ENCODE measurements around the gene SYNGR4. TPM values are rescaled to one million over a fixed set of nuclear protein-coding genes. Genes with fewer than 3 reads are reported as not detected.
"Not testable (repeated sequence)": the region's sequence is repeated elsewhere in the genome, so short reads cannot be mapped to it uniquely, and the experiment has no call there.

The SYNGR4 gene
- total RNA-seq, 4 donors from 2014 or later, result not detected

GRCh38 chr19:48367855-48368254 is 3.7 kb downstream of the SYNGR4 start:
- intact Hi-C loops (cut with DNase I; ENCODE audit: low total_unique reads) (loop anchor here (10.0 kb wide), 1 partner anchor 263 kb away; no protein-coding TSS in a partner anchor), in situ Hi-C loops (cut with MboI; ENCODE audit: low pct_ligation_motif_present in 1 of 4, low pct_unique_long_range_greater_than_20kb in 1 of 4, low sequenced_read_pairs in 3 of 4) (no loop called here)
- WGBS, 2 donors (ENCODE audit: low coverage in 1 of 2), result 71 to 80% methylated on average over 2 to 5 of the region's 5 CpGs
- H3K27me3 ChIP-seq, result no peaks in the 10 kb centered on the region
- H3K36me3 ChIP-seq, result no peaks in the 10 kb centered on the region
- DNase-seq, result no peak
- no peaks in the 10 kb centered on the region for H3K9me3 ChIP-seq
- TF ChIP-seq, protein P1, sequence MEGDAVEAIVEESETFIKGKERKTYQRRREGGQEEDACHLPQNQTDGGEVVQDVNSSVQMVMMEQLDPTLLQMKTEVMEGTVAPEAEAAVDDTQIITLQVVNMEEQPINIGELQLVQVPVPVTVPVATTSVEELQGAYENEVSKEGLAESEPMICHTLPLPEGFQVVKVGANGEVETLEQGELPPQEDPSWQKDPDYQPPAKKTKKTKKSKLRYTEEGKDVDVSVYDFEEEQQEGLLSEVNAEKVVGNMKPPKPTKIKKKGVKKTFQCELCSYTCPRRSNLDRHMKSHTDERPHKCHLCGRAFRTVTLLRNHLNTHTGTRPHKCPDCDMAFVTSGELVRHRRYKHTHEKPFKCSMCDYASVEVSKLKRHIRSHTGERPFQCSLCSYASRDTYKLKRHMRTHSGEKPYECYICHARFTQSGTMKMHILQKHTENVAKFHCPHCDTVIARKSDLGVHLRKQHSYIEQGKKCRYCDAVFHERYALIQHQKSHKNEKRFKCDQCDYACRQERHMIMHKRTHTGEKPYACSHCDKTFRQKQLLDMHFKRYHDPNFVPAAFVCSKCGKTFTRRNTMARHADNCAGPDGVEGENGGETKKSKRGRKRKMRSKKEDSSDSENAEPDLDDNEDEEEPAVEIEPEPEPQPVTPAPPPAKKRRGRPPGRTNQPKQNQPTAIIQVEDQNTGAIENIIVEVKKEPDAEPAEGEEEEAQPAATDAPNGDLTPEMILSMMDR (IDR thresholded peaks at IDR 0.05), result no peak
- TF ChIP-seq POLR2A (IDR thresholded peaks at IDR 0.05) (no peak), EP300 (IDR thresholded peaks at IDR 0.05; ENCODE audit: low read depth) (no peak), POLR2AphosphoS5 (IDR thresholded peaks at IDR 0.05) (no peak)
- peaks cover 3 to 36% (median 21%) of the 10 kb centered on the region in 4 donors for H3K4me1 ChIP-seq
- no peak overlapping the region for H3K4me3 ChIP-seq
- H3K27ac ChIP-seq, result peak overlapping the region in 3 of 4 donors; percentile 34 to 55 (median 49)

DNA sequence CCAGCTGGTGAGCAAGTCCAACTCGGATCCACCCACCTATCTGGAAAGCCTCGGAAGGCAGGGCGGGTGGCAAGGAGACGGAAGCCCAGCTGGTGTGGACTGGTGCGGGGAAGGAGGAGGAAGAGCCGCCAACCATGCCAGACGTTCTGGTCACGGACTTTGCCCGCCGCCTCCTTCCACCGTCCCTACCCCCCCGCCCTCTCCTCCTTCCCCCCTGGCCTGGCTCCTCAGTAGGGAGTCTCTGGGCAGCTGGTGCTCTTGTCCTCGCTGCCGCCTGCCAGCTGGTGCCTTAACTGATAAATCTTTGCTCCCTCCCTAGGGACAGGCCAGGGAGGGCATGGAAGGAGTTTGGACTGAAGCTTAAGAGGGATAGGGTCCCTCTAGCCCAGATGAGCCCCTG is 4.8 kb downstream of the SYNGR4 start:
- WGBS, 2 donors (ENCODE audit: low coverage in 1 of 2), result 52% methylated on average over 14 of the region's 14 CpGs; no CpG with 5 or more reads in 1 of the 2 donors
- Histone ChIP-seq H3K4me3 (no peak overlapping the region), H3K27me3 (no peaks in the 10 kb centered on the region), H3K36me3 (no peaks in the 10 kb centered on the region), H3K27ac (peak overlapping the region; percentile 42 to 55 (median 48)), H3K4me1 (peaks cover 3 to 33% (median 17%) of the 10 kb centered on the region in 4 donors), H3K9me3 (no peaks in the 10 kb centered on the region)
- in situ Hi-C loops (cut with MboI; ENCODE audit: low pct_ligation_motif_present in 1 of 4, low pct_unique_long_range_greater_than_20kb in 1 of 4, low sequenced_read_pairs in 3 of 4) (no loop called here), intact Hi-C loops (cut with DNase I; ENCODE audit: low total_unique reads) (loop anchor here (10.0 kb wide), 1 partner anchor 264 kb away; no protein-coding TSS in a partner anchor)
- peak; percentile 80 for DNase-seq
- TF ChIP-seq POLR2AphosphoS5 (IDR thresholded peaks at IDR 0.05), result peak in 2 of 3 donors; percentile 38 to 55
- TF ChIP-seq POLR2A (IDR thresholded peaks at IDR 0.05), result no peak
- TF ChIP-seq EP300 (IDR thresholded peaks at IDR 0.05; ENCODE audit: low read depth), result no peak

- H3K4me3 ChIP-seq, result no peak overlapping the region
- H3K4me1 ChIP-seq, result peaks cover 0 to 25% (median 10%) of the 10 kb centered on the region in 4 donors
- intact Hi-C loops (cut with DNase I; ENCODE audit: low total_unique reads), result no loop called here
- H3K9me3 ChIP-seq, result no peaks in the 10 kb centered on the region
- TF ChIP-seq, protein P1 (IDR thresholded peaks at IDR 0.05), result no peak
- TF ChIP-seq POLR2A (IDR thresholded peaks at IDR 0.05), result no peak
- no peak for TF ChIP-seq EP300 (IDR thresholded peaks at IDR 0.05; ENCODE audit: low read depth)
- TF ChIP-seq POLR2AphosphoS5 (IDR thresholded peaks at IDR 0.05), result no peak
- in situ Hi-C loops (cut with MboI; ENCODE audit: low pct_ligation_motif_present in 1 of 4, low pct_unique_long_range_greater_than_20kb in 1 of 4, low sequenced_read_pairs in 3 of 4), result no loop called here
- no peak overlapping the region for H3K27ac ChIP-seq
- no peaks in the 10 kb centered on the region for H3K36me3 ChIP-seq
- DNase-seq, result no peak
- 80 to 84% methylated on average over 1 to 4 of the region's 4 CpGs for WGBS, 2 donors (ENCODE audit: low coverage in 1 of 2)
- H3K27me3 ChIP-seq, result no peaks in the 10 kb centered on the region
Measured at GRCh38 chr19:48370955-48371354, 6.8 kb downstream of the SYNGR4 start.

- no peak for TF ChIP-seq POLR2A (IDR thresholded peaks at IDR 0.05)
- no peak for TF ChIP-seq POLR2AphosphoS5 (IDR thresholded peaks at IDR 0.05)
- TF ChIP-seq EP300 (IDR thresholded peaks at IDR 0.05; ENCODE audit: low read depth), result no peak
- TF ChIP-seq, protein P1 (IDR thresholded peaks at IDR 0.05), result no peak
- Histone ChIP-seq H3K27ac (no peak overlapping the region), H3K27me3 (no peaks in the 10 kb centered on the region), H3K4me1 (peaks cover 0 to 25% (median 10%) of the 10 kb centered on the region in 4 donors), H3K9me3 (no peaks in the 10 kb centered on the region), H3K36me3 (no peaks in the 10 kb centered on the region), H3K4me3 (no peak overlapping the region)
- intact Hi-C loops (cut with DNase I; ENCODE audit: low total_unique reads), result no loop called here
- no peak for DNase-seq
- 40 to 82% methylated on average over 1 to 7 of the region's 7 CpGs for WGBS, 2 donors (ENCODE audit: low coverage in 1 of 2)
- in situ Hi-C loops (cut with MboI; ENCODE audit: low pct_ligation_motif_present in 1 of 4, low pct_unique_long_range_greater_than_20kb in 1 of 4, low sequenced_read_pairs in 3 of 4), result no loop called here
Measured at GRCh38 chr19:48371367-48371766, 7.2 kb downstream of the SYNGR4 start.

- H3K9me3 ChIP-seq; H3K36me3 ChIP-seq; in situ Hi-C loops (cut with MboI; ENCODE audit: low pct_ligation_motif_present in 1 of 4, low pct_unique_long_range_greater_than_20kb in 1 of 4, low sequenced_read_pairs in 3 of 4); H3K4me3 ChIP-seq; DNase-seq; intact Hi-C loops (cut with DNase I; ENCODE audit: low total_unique reads); H3K27me3 ChIP-seq; H3K27ac ChIP-seq: not testable (repeated sequence)
- 88 to 100% methylated on average over 3 to 5 of the region's 5 CpGs for WGBS, 2 donors (ENCODE audit: low coverage in 1 of 2)
- H3K4me1 ChIP-seq, result peaks cover 0 to 25% (median 10%) of the 10 kb centered on the region in 4 donors
Measured at GRCh38 chr19:48371771-48372170, 7.6 kb downstream of the SYNGR4 start.

Data from transverse colon (tissue), 4 donors.